Uterus (tissue), 2 donors: ENCODE measurements around the gene ACOXL.

ENCODE experiments used
- CTCF ChIP-seq, 4 experiments: fragments of 200-600 bp in 2 of 4; fragments of 450-650 bp in 2 of 4; sonication (generic) in 2 of 4; IDR thresholded peaks; one replicate each; pipeline ENCODE4 v1.5.1; 2016 to 2019; ENCODE audit warnings: antibody characterized with exemption in 4 of 4, mild to moderate bottlenecking in 2 of 4, moderate library complexity in 1 of 4
- POLR2A ChIP-seq, 2 donors: fragments of 450-650 bp; IDR thresholded peaks; one replicate each; pipeline ENCODE4 v1.6.1; 2016; ENCODE audit warnings: antibody characterized with exemption in 2 of 2, mild to moderate bottlenecking in 1 of 2, moderate library complexity in 1 of 2

GRCh38 chr2:110943070-110943634 lies 210.8 kb downstream of the ACOXL start:
- TF ChIP-seq CTCF (IDR thresholded peaks at IDR 0.05) (no peak), POLR2A (IDR thresholded peaks at IDR 0.05) (no peak)
